ENCODE results near the gene PAQR8. TPM values are rescaled to one million over a fixed set of nuclear protein-coding genes. Genes with fewer than 3 reads are reported as not detected.

PAQR8 gene
- total and polyA plus RNA-seq, 11 donors: 1.3 to 7.5 (median 3.6) TPM

GRCh38 chr6:52337633-52338290, 24.2 kb upstream of the PAQR8 start:
- Histone ChIP-seq H3K36me3 (no peaks in the 10 kb centered on the region), H3K27me3 (no peaks in the 10 kb centered on the region), H3K27ac (no peak overlapping the region), H3K4me3 (no peak overlapping the region), H3K9me3 (no peaks in the 10 kb centered on the region), H3K4me1 (peaks cover 0 to 10% (median 0%) of the 10 kb centered on the region in 12 donors)
- 57 to 74% (median 71%) methylated on average over 5 of the region's 5 CpGs for WGBS, 4 donors
- ATAC-seq (no peak), DNase-seq (no peak)
- TF ChIP-seq POLR2A (IDR thresholded peaks at IDR 0.05) (no peak), CTCF (IDR thresholded peaks at IDR 0.05) (no peak)
- intact Hi-C loops (cut with DNase I): no loop called here

DNA sequence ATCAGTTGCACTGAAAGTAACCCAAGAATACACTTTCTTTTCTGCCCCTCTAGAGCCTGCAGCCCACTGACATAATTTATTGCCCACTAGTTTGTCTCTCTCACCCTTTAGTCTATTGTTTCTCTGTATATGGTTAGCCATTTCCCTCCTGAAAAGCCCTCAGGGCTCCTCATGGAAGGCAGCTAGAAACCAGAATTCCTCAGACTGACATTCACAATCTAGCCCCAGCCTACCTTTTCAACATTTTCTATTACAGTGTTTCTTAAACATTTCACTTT, 21.4 kb upstream of the PAQR8 start:
- ATAC-seq: no peak
- no peak for DNase-seq
- no peaks in the 10 kb centered on the region for H3K27me3 ChIP-seq
- no peaks in the 10 kb centered on the region for H3K4me1 ChIP-seq
- no peak overlapping the region for H3K4me3 ChIP-seq
- TF ChIP-seq POLR2A (IDR thresholded peaks at IDR 0.05) (no peak), CTCF (IDR thresholded peaks at IDR 0.05) (no peak)
- no peaks in the 10 kb centered on the region for H3K36me3 ChIP-seq
- no peak overlapping the region for H3K27ac ChIP-seq
- intact Hi-C loops (cut with DNase I): no loop called here
- H3K9me3 ChIP-seq: no peaks in the 10 kb centered on the region

- no peak overlapping the region for H3K27ac ChIP-seq
- H3K4me1 ChIP-seq: no peaks in the 10 kb centered on the region
- DNase-seq (no peak), ATAC-seq (no peak)
- no peak overlapping the region for H3K4me3 ChIP-seq
- 69 to 74% (median 71%) methylated on average over 2 of the region's 2 CpGs for WGBS, 4 donors
- H3K36me3 ChIP-seq: no peaks in the 10 kb centered on the region
- no peaks in the 10 kb centered on the region for H3K27me3 ChIP-seq
- TF ChIP-seq CTCF (IDR thresholded peaks at IDR 0.05) (no peak), POLR2A (IDR thresholded peaks at IDR 0.05) (no peak)
- intact Hi-C loops (cut with DNase I): no loop called here
- no peaks in the 10 kb centered on the region for H3K9me3 ChIP-seq
Observed at GRCh38 chr6:52341561-52342260, 20.2 kb upstream of the PAQR8 start.

GRCh38 chr6:52345311-52345710, 16.6 kb upstream of the PAQR8 start:
- Histone ChIP-seq H3K27me3 (no peaks in the 10 kb centered on the region), H3K4me1 (no peaks in the 10 kb centered on the region), H3K27ac (no peak overlapping the region), H3K36me3 (no peaks in the 10 kb centered on the region), H3K9me3 (no peaks in the 10 kb centered on the region), H3K4me3 (no peak overlapping the region)
- no peak for DNase-seq
- TF ChIP-seq CTCF (IDR thresholded peaks at IDR 0.05) (no peak), POLR2A (IDR thresholded peaks at IDR 0.05) (no peak)
- WGBS, 4 donors: 85 to 96% (median 89%) methylated on average over 1 of the region's 1 CpG
- intact Hi-C loops (cut with DNase I): no loop called here
- ATAC-seq: no peak

All from heart left ventricle (tissue), 16 donors.